Measurements from ENCODE around the gene PITPNC1.

DNA sequence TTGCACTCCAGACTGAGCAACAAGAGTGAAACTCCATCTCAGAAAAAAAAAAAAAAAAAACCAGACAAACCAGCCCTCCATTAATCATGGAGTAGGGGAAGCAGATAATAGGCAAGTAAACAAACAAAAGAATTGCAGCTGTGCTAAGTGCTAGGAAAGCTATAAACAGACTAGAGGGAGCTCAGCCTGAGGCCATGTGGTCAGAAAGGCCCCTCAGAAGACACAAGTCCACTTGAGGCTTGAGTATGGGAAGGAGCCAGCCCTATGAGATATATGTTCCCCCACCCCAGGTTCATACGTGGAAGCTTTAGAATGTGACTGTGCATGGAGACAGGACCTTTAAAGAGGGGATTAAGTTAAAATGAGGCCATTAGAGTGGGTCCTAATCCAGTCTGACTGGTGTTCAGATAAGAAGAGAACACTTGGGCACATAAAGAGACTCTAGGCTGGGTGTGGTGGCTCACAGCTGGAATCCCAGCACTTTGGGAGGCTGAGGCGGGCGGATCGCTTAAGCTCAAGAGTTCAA, 208.1 kb downstream of the PITPNC1 start:
- TF ChIP-seq, protein P1, sequence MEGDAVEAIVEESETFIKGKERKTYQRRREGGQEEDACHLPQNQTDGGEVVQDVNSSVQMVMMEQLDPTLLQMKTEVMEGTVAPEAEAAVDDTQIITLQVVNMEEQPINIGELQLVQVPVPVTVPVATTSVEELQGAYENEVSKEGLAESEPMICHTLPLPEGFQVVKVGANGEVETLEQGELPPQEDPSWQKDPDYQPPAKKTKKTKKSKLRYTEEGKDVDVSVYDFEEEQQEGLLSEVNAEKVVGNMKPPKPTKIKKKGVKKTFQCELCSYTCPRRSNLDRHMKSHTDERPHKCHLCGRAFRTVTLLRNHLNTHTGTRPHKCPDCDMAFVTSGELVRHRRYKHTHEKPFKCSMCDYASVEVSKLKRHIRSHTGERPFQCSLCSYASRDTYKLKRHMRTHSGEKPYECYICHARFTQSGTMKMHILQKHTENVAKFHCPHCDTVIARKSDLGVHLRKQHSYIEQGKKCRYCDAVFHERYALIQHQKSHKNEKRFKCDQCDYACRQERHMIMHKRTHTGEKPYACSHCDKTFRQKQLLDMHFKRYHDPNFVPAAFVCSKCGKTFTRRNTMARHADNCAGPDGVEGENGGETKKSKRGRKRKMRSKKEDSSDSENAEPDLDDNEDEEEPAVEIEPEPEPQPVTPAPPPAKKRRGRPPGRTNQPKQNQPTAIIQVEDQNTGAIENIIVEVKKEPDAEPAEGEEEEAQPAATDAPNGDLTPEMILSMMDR (IDR thresholded peaks at IDR 0.05), result no peak
- TF ChIP-seq POLR2AphosphoS5 (IDR thresholded peaks at IDR 0.05), result no peak

Data from breast epithelium (tissue), 3 donors.